ENCODE data around the gene VPS29.

DNA sequence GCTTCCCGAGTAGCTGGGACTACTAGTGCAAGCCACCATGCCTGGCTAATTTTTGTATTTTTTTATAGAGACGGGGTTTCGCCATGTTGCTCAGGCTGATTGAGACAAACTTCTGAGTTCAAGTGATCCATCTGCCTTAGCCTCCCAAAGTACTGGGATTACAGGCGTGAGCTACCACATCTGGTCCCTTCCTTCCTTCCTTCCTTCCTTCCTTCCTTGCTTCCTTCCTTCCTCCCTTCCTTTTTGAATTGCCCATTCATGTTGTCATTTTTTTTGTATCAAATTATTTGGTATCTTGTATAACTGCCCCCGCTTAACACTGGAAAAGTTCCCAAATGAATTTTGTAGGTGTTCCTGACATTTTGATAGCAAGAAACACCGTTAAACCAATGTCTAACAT is 11.9 kb upstream of the VPS29 start:
- TF ChIP-seq POLR2A (IDR thresholded peaks at IDR 0.05), result no peak
- TF ChIP-seq, protein P1, sequence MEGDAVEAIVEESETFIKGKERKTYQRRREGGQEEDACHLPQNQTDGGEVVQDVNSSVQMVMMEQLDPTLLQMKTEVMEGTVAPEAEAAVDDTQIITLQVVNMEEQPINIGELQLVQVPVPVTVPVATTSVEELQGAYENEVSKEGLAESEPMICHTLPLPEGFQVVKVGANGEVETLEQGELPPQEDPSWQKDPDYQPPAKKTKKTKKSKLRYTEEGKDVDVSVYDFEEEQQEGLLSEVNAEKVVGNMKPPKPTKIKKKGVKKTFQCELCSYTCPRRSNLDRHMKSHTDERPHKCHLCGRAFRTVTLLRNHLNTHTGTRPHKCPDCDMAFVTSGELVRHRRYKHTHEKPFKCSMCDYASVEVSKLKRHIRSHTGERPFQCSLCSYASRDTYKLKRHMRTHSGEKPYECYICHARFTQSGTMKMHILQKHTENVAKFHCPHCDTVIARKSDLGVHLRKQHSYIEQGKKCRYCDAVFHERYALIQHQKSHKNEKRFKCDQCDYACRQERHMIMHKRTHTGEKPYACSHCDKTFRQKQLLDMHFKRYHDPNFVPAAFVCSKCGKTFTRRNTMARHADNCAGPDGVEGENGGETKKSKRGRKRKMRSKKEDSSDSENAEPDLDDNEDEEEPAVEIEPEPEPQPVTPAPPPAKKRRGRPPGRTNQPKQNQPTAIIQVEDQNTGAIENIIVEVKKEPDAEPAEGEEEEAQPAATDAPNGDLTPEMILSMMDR (IDR thresholded peaks at IDR 0.05 in 4 of 5, conservative IDR thresholded peaks at IDR 0.05 in 1 of 5), result no peak

Data from gastrocnemius medialis (tissue), 4 donors.